HG03196 (cell line): ENCODE measurements around the gene SLC6A13.
"Not testable (repeated sequence)": the region's sequence is repeated elsewhere in the genome, so short reads cannot be mapped to it uniquely, and the experiment has no call there.

Source experiments
- ATAC-seq: cut with Tn5 transposase; IDR thresholded peaks from one replicate; pipeline ENCODE4 v1.9.1; 2021; ENCODE audit not compliant: unreplicated experiment

The SLC6A13 gene

DNA sequence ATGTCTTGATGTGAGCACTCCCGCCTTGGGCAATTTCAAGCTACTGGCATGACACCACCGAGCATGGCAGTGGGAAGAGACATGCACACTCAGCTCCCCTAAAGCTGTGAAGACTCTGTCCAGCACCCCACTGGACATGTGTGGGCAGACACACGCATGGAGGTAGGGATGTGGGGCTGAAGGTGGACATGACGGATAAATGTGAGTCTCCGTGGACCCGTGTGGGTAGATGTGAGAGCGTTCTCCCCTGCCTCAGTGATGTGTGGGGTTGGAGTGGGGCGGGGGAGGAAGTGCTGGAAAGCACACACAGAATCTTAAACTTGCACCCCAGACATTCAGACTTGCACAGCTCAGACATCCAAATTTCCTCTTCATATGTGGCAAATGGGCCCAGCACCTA is 61.3 kb downstream of the SLC6A13 start:
- ATAC-seq = no peak

- no peak for ATAC-seq
These were observed 63.9 kb downstream of the SLC6A13 start for GRCh38 chr12:198705-199104.

DNA sequence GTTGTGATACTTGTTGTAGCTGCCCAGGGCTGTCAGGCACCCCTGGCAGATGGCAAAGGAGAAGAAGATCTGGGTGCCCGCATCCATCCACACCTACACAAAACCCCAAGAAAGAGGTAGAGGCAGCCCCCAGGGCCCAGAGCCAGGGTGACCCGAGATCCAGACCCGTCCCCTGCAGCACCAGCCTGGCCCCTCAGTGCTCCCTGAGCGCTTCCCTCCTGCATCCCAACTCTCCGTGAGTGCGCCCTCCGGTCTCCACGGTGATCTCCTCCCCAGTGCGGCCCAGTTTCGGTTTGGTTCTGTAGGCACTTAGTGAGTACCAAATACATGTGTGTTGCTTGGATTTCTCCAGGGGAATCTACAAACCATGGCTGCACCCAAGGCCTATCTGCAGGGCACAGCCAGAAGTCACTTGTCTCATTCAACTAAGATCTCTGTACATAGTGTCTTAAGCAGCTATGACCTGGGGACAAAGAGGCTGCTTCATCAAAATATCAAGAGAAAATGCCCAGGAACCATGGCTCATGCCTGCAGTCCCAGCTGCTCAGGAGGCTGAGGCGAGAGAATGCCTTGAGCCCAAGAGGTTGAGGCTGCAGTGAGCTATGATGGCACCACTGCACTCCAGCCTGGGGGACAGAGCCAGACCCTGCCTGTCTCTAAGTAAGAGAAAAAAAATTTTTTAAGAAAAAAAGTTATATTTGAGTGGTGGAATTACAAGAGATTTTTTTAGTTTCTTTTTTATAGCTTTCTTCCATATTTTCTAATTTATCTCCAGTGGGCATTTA is 64.5 kb downstream of the SLC6A13 start:
- no peak for ATAC-seq

DNA sequence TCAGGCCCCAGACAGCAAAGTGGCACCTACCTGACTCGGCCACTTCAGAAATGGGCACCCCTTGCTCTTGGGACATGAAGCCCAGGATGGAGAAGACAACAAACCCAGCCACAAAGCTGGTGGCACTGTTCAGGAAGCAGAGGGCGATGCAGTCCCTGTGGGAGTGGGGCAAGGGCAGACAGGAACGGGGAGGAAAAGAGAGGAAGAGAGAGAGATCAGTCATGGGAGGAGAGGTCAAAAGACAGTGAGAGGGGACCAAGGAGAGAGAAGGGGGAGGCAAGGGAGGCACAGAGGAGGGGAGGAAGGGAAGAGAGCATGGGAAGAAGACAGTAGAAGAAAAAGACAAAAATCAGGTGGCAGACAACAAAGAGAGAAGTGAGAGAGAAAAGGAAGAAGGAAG is 65.3 kb downstream of the SLC6A13 start:
- no peak for ATAC-seq

DNA sequence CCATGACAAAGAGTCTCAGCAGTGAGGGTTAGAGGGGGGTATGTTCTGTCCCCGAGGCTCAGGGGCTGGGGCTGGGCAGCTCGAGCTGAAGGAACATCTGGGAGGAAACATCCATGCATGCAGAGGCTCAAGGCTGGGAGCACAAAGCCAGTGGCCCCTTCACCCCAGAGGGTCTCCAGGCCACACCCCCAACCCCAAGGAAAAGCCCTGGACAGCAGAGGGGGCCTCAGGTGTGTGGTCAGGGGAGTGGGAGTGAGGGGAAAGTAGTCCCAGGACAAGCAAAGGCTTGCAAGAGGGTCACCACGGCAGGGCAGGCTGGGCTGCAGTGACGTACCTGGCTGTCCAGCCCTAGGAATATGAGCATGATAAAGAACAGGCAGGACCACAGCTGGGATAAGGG is 66.2 kb downstream of the SLC6A13 start:
- ATAC-seq = no peak

DNA sequence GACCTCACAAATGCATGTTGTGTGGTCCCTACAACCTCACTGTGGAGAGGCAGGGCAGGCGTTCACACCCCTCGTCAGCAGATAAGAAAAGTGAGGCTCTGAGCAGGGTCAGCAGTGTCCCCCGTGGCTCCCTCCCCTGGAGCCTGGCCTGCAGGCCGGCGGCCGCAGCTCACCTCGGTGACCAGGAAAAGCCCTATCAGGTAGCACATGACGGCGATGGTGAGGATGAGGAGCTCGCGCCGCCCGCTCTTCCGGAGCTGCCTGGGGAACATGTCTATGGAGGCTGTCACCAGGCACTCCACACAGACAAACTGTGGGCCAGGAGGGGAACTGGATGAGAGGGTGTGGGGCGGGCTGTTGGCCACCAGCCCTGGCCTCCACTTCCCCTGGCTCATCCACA is 66.7 kb downstream of the SLC6A13 start:
- no peak for ATAC-seq

- no peak for ATAC-seq
These were observed 67.5 kb downstream of the SLC6A13 start for GRCh38 chr12:195156-195555.

DNA sequence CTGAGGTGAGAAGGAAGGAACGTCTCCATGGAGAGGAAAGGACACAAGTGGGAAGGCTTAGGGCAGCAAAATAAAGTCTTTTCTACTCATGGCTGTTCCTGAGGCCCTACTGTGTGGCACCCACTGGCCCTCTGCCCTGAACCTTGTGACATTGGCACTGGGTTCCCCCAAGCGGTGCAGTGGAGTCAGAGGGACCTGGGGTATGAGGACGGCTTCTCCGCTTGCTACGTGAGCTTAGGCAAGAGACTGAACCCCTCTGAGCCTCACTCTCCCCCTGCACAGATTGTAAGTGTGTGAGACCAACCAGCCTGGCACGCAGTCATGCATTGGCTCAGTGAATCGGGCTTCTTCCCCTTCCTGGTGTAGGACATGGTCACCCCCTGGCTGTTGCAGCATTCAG is 68.4 kb downstream of the SLC6A13 start:
- ATAC-seq = no peak

DNA sequence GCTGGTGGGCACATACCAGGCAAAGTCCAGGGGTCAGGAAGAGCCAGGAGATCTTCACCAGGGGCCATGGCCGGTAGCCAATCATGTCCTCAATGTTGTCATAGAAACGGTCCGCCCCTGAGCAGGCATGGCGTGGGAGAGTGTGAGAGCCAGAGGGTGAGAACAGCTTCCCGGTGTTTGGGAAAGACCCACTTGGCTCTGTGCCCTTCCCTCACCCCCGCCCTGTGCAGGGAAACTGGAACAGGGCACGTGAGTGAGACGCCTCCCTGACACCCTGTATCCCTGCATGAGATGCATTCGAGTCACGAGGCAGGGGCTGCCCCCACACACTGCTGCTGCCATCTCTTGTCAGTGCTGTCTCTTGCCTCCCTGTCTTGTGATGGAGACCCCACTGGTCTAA is 69.4 kb downstream of the SLC6A13 start:
- ATAC-seq = no peak

DNA sequence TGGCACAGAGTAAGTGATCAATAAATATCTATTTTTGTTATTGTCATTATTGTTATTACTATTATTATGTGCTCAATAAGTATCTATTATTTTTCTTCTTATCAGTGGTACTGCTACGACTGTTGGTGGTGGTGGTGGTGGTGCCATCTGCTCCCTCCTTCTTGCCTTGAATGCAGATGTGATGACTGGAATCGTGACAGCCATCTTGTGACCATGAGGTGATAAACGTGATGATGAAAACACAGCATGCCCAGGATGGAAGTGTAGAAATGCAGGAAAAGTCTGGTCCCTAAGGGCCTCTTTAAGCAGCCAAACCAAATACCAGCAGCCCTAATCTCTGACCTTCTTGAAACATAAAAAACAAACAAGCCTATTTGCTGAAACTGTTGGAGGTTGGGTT is 71.1 kb downstream of the SLC6A13 start:
- ATAC-seq = no peak

DNA sequence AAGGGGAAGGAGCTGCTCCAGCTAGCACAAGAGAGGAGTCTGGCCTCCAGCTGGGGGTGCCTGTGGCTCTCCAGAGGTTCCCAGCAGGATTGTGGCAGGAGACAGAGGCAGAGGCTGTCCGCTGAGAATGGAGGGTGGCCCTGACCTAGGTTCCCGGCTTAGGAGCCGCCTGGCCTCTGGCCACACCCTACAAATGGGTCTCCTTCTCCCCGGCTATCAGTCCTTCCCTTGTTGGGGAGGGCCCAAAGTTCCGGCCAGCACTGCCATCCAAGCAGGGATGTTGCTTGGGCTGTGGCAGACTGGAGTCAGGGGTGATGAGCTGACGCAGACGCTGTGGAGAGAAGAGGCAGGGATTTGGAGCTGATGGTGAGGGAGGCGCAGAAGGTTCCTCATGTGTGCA is 71.8 kb downstream of the SLC6A13 start:
- no peak for ATAC-seq

DNA sequence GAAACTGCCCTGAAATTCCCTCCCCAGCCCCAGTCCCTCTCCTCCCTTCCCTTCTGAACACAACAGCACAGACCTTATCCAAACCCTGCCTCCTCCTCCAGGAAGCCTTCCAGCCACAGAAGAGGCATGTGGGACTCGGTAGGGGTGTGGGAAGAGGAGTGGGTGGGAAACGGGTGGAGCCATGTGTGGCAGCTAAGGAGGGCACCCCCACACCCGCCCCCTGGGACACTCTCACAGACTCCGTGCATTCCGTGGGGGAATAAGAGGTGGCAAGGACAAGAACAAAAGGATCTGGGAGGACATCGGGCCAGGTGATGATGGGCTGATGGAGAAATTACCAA is 73.0 kb downstream of the SLC6A13 start:
- ATAC-seq = no peak

GRCh38 chr12:188910-189621 is 73.6 kb downstream of the SLC6A13 start:
- ATAC-seq = no peak

DNA sequence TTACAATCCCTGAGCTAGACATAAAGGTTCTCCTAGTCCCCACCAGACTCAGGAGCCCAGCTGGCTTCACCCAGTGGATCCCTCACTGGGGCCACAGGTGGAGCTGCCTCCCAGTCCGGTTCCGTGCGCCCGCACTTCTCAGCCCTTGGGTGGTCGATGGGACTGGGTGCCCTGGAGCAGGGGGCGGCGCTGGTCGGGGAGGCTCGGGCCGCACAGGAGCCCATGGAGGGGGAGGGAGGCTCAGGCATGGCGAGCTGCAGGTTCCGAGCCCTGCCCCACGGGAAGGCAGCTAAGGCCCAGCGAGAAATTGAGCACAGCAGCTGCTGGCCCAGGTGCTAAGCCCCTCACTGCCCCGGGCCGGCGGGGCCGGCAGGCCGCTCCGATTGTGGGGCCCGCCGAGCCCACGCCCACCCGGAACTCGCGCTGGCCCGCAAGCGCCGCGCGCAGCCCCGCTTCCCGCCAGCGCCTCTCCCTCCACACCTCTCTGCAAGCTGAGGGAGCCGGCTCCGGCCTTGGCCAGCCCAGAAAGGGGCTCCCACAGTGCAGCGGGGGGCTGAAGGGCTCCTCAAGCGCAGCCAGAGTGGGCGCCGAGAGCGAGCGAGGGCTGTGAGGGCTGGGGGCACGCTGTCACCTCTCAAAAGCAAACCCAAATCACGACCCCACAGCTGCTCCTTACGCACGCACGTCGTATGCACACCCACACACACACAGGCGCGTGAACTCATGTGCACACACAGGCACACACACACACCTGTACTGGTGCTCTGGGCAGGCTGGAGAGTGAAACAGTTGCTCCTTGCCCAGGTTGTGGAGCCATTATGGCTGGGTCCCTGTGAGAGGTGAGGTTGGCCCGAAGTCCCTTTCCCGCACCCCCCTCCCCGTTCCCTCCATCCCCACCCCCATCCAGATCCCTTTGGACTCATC is 74.4 kb downstream of the SLC6A13 start:
- not testable (repeated sequence) for ATAC-seq

DNA sequence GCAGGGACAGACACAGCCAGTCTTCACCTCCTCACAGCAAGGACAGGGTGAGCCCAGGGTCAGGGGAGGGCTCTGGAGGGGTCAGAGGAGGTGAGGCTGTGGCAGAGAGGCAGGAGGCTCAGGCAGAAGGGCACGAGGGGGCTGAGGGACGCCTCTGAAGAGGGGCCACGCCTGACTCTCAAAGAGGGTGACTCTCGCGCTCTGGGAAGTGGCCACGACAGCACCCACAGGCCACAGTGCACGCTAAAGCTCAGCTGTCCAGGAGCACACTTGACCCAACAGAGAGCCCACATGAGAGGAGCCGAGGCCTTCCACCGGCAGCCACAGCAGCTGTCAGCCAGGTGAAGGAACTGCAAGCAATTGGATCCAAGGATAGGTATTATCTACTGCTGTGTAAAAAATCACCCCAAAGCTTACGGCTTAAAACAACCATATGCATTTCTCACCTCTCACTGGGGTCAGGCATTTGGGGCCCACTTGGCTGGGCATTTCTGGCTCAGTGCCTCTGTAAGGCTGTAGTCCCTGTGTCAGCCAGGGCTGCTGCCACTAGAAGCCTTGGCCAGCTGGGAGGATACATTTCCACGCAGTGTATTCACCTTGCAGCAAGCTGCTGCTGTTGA is 76.5 kb downstream of the SLC6A13 start:
- no peak for ATAC-seq

DNA sequence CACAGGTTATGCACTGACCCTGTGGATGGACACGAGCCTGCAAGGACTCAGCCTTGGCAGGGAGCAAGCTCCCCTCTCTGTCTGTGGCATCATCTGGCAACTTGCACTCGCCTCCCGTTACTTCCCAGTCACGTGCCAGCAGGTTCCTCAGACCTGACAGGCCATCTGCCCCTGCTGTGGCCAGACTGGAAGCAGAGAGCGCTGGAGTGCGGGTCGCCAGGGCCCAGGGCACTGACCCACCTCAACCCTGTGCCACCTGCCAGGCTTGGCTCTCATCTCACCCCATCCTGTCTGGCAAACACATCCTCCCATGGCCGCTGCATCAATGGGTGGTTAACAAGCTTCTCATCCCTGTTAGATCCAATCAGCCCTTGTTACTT is 77.1 kb downstream of the SLC6A13 start:
- ATAC-seq = no peak

GRCh38 chr12:184811-185575 is 77.6 kb downstream of the SLC6A13 start:
- no peak for ATAC-seq

DNA sequence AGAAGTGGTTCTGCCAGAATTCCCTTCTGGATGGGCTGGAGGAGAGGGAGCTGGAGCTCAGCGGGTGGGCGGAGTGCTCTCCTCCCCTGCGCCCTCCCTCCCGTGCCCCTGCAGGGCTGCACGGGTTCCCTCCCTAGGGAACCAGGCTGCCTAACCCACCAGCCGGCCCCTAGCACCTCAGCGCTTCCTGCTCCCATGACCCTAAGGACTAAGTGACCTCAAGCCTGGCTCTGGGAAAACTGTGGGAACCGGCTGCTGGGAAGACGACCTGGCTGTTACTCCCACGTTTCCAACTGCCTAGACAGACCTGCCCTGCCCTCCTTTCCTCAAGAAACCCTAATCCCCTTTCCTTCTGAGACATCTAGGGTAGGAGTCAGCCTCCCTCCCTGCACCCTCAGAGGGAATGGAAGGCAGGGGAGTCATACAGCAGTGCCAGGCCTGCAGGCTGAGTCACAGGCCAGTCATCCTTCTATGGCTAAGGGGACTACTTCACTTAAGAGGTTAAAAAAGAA is 80.2 kb downstream of the SLC6A13 start:
- ATAC-seq = no peak

DNA sequence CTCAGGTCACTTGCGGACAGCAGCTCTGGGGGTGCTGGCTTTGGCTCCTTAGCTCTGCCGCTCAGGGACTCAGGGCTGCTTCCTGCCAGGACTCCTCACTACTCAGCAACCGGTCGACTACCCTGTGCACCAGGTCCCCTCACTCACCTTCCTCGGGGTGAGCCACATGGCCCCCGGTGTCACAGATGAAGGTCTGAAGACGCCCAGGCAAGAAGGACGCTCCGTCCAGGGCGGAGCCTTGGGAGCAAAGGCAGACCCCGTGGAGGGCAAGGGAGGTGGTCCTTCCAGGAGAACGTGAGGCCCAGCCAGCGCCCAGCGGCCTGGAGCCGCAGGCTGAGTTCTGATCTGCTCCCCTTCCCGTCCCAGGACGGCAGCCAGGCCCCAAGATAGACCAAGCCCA is 80.7 kb downstream of the SLC6A13 start:
- ATAC-seq = no peak

- no peak for ATAC-seq
These were observed 82.2 kb downstream of the SLC6A13 start for GRCh38 chr12:180445-180844.
